HEK293 (cell line): Measurements from ENCODE around the gene SUSD3.

Source experiments
- TCF7L2 ChIP-seq: IDR thresholded peaks from 2 replicates; pipeline ENCODE4 v1.6.1; 2011; ENCODE audit warnings: low read depth, mild to moderate bottlenecking, inconsistent platforms, low read length, moderate library complexity, borderline replicate concordance
- TRIM28 ChIP-seq: IDR thresholded peaks from 2 replicates; pipeline ENCODE4 v1.6.1; 2011; ENCODE audit warnings: low read length, control low read depth, borderline replicate concordance
- TF ChIP-seq, protein P1 (sequence below): fragments of 450-650 bp; formaldehyde crosslinking; IDR thresholded peaks from 2 replicates; pipeline ENCODE4 v1.5.1; 2016; ENCODE audit warnings: missing biosample characterization, missing genetic modification characterization
- TF ChIP-seq, protein P2 (sequence below): fragments of 450-650 bp; formaldehyde crosslinking; IDR thresholded peaks from 2 replicates; pipeline ENCODE4 v1.5.1; 2016; ENCODE audit warnings: missing biosample characterization, missing genetic modification characterization

DNA sequence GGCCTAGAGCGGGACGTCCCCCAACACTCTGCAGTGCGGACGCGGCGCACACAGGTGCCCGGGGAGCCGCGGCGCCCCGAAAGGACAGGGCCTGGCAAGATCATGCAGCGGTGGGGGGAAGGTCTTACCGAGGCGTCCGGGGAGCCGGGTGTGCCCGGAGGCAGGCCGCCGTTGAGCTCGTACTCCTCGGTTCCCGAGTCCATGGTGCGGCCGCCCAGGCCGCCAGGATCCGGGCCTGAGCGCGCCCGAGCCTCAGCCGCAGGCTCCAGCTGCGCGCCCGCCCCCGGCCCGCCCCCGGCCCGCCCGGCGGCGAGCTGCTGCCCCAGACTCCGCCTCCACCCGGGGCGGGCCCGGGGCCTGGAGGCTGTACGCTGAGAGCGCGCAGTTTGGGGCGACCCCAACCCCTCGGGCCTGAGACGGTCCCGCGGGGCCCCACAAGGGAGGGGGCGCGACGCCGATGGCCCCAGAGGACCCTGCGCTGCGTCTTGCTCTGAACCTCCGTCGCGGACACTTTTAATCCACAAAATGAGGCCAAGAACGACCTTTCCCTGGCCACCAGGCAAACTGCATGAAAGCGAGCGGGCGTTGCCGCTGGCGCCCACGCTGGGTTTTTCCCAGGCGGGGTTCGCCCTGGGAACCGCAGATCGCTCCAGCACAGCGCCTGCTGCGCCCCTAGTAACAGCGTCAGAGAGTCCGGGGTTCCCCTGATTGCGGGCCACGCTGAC, 75.7 kb downstream of the SUSD3 start, which contains the start of gene NINJ1:
- TF ChIP-seq TCF7L2 (no peak), TRIM28 (no peak)
- TF ChIP-seq, protein P1, sequence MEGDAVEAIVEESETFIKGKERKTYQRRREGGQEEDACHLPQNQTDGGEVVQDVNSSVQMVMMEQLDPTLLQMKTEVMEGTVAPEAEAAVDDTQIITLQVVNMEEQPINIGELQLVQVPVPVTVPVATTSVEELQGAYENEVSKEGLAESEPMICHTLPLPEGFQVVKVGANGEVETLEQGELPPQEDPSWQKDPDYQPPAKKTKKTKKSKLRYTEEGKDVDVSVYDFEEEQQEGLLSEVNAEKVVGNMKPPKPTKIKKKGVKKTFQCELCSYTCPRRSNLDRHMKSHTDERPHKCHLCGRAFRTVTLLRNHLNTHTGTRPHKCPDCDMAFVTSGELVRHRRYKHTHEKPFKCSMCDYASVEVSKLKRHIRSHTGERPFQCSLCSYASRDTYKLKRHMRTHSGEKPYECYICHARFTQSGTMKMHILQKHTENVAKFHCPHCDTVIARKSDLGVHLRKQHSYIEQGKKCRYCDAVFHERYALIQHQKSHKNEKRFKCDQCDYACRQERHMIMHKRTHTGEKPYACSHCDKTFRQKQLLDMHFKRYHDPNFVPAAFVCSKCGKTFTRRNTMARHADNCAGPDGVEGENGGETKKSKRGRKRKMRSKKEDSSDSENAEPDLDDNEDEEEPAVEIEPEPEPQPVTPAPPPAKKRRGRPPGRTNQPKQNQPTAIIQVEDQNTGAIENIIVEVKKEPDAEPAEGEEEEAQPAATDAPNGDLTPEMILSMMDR (tag by site-specific recombination) = peak; percentile 10; the same call in 1 of the 2 replicates
- TF ChIP-seq, protein P2, sequence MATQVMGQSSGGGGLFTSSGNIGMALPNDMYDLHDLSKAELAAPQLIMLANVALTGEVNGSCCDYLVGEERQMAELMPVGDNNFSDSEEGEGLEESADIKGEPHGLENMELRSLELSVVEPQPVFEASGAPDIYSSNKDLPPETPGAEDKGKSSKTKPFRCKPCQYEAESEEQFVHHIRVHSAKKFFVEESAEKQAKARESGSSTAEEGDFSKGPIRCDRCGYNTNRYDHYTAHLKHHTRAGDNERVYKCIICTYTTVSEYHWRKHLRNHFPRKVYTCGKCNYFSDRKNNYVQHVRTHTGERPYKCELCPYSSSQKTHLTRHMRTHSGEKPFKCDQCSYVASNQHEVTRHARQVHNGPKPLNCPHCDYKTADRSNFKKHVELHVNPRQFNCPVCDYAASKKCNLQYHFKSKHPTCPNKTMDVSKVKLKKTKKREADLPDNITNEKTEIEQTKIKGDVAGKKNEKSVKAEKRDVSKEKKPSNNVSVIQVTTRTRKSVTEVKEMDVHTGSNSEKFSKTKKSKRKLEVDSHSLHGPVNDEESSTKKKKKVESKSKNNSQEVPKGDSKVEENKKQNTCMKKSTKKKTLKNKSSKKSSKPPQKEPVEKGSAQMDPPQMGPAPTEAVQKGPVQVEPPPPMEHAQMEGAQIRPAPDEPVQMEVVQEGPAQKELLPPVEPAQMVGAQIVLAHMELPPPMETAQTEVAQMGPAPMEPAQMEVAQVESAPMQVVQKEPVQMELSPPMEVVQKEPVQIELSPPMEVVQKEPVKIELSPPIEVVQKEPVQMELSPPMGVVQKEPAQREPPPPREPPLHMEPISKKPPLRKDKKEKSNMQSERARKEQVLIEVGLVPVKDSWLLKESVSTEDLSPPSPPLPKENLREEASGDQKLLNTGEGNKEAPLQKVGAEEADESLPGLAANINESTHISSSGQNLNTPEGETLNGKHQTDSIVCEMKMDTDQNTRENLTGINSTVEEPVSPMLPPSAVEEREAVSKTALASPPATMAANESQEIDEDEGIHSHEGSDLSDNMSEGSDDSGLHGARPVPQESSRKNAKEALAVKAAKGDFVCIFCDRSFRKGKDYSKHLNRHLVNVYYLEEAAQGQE = no peak
